Stimulated activated CD4-positive, alpha-beta T cell treated with anti-CD3 and anti-CD28 coated beads, Interleukin-15, amount 100 ng/mL, for 24 hours (primary cell): ENCODE measurements around the gene CPOX.
"Not testable (repeated sequence)": the region's sequence is repeated elsewhere in the genome, so short reads cannot be mapped to it uniquely, and the experiment has no call there.

ENCODE experiments used
- DNase-seq: peaks from one replicate; pipeline ENCODE4 v3.0.0-alpha.2; 2020

Gene CPOX

GRCh38 chr3:98593046-98593936, at the start of gene CPOX:
Gene CPOX, minus strand, starts transcription at chr3:98593611. Its CDS starts 107 bp downstream, at chr3:98593504.
- DNase-seq: peak; percentile 94

GRCh38 chr3:98642769-98643168, 49.4 kb upstream of the CPOX start:
- DNase-seq: not testable (repeated sequence)

DNA sequence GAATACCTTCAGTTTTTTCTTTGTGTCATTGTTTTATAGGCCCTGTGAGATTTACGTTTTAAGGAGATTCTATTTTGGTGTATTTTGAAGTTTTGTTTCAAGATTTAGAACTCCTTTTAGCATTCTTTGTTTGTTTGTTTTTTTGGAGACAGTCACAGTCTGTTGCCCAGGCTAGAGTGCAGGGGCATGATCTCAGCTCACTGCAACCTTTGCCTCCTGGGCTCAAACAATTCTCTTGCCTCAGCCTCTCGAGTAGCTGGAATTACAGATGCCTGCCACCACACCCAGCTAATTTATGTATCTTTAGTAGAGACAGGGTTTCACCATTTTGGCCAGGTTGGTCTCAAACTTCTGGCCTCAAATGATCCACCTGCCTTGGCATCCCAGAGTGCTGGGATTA, 48.3 kb upstream of the CPOX start:
- not testable (repeated sequence) for DNase-seq

GRCh38 chr3:98638515-98638914, 45.1 kb upstream of the CPOX start:
- not testable (repeated sequence) for DNase-seq

DNA sequence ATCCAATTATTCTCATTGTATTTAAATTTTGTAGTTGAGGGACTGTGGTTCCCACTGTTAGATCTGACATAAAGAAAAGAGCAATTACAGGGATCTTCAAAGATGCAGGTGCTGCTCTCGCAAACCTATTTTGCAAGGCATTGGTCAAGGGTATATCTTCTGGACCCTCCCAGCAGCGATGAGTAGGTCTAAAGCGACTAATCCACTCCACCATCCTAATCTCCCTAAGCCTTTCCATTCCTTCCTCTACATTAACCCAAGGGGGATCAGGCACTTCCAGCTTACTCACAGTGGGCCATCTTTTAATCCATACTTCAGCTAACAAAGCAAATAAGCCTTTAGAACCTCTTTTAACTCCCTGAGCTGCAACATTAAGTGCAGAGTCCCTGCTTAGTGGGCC, 37.0 kb upstream of the CPOX start:
- DNase-seq: no peak

DNA sequence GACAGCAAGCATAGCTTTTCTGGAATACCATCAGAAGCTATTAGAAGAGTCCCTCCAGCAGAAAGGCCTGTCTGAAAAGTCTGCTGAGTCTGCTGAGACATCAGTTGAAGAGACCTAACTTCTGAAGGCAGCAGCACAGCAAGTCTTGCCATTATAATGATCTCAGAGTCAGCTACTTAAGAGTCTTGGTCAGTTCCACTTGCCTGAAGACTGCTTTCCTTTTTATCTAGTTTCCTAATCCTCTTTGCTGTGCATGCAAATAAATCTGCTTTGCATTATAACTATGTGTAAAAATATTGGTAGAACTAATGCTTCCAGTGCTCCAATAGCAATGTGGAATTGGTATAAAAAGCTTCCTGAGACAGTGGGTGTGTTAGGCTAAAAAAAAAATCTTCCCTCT, 34.9 kb upstream of the CPOX start:
- no peak for DNase-seq

DNA sequence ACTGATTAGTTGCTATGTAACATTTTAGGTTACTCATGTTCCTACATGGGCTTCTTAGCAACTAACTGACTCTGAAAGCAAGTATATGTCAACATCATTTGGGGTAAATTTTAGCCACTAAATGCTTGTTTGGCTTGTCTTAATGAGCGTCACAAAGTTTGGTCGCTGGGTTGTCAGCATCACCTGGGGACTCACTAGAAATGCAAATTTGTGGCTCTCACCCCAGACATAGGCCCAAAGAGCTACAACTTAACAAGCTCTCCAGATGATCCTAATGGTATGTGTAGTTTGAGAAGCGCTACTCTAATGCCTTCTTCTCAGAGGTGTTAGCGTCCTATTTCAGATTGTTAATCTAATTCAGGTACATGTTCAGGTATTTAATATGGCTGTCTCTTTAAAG, 32.7 kb upstream of the CPOX start:
- DNase-seq: no peak

- no peak for DNase-seq
Measured at GRCh38 chr3:98623572-98624280, 30.3 kb upstream of the CPOX start.

GRCh38 chr3:98617841-98618240, 24.4 kb upstream of the CPOX start:
- no peak for DNase-seq

DNA sequence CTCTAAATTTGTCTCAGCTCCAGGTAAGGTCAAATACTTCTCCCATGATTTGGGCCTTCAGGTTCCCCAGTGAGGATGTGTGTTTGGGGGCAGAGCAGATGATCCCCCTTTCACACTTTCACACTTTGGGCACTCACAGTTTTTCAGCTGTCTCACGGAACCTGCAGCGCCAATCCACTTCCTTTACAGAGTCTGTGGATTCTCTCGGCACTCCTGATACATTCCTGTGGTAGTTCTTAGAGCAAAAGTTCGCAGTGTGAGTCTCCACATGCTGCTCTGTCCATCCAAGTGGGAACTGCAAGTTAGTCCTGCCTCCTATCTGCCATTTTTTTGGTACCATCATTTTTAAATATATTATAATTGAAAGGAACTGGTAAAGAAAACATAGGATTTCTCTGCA, 20.2 kb upstream of the CPOX start:
- DNase-seq: no peak

- DNase-seq: no peak
Measured at GRCh38 chr3:98612996-98613517, 19.6 kb upstream of the CPOX start.

GRCh38 chr3:98612587-98612986, 19.2 kb upstream of the CPOX start:
- DNase-seq: peak; percentile 25

DNA sequence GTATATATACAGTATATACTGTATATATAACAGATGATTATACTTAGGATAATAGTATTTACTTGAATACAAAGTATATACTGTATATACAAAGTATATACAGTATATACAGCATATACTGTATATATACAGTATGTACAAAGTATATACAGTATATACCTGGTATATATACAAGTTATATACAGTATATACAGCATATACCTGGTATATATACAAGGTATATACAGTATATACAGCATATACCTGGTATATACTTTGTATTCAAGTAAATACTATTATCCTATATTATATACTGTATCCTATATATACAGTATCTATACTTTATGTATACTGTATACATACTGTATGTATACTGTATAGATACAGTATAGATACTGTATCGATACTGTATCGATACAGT, 14.6 kb upstream of the CPOX start:
- DNase-seq: no peak

DNA sequence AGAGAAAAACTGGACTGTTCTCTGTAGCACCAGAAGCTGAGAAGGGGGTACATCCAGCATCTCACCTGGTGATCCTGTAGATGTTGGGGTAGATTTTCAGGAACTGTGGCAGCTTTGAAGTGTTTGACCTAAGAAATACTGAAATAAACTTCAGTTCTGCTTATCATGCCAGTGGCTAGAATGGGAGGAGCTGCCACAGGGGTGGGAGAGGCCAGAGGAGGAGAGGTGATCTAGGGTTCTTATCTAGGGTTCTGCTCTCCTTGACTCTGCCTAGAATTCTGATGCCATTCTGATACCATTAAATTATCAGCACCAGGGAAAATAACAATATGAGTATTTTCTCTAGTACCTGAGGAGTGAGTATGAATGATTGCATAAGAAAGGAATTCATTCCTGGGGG, 10.2 kb upstream of the CPOX start:
- no peak for DNase-seq

GRCh38 chr3:98602078-98602678, 8.8 kb upstream of the CPOX start:
- peak; percentile 21 for DNase-seq

DNA sequence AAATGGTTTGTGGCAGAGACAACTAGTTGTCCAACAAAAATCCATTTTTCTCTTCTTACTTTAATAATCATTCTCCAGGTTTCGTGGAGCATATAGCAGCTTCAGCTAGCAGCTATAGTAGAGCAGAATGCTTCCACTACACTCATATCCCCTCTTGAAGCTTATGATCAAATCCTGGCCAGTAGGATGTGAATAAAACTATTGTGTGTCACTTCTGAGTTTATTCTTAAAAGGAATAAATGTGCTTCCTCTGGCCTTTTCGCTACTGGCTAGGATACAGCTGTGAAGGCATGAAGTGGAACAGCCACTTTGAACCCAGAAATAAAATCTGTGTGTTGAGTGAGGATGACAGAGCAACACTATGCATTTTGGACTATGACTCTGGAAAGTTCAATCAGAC, 7.8 kb upstream of the CPOX start:
- no peak for DNase-seq

GRCh38 chr3:98600412-98601095, 7.1 kb upstream of the CPOX start:
- DNase-seq: no peak

DNA sequence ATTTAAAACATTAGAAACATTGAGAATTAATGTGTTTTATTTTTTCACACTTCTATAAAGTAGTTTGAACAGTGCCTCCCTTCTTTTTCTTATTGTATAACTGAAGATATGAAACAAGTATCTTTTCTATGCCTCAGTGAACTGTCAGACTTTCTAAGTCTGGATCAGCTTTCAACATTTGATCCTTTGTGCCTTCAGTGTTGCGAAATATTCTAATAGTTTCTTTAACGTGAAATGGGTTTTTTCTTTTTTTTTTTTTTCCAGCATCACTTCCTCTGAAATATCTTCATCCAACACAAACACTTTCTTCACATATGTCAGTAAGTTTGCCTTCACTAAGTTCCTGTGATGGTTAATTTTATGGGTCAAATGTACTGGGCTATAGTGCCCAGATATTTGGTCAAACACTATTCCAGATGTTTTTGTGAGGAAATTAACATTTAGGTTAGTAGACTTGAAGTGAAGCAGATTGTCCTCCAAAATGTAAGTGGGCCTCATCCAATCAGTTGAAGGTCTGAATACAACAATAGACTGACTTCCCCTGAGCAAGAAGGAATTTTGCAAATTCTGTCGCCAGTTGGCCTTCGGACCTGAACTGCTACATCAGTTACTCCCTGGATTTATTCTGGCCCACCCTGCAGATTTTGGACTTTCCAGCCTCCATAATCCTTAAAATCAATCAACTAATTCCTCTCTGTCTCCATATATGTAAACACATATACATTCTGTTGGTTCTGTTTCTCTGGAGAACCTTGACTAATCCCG, 6.4 kb upstream of the CPOX start:
- no peak for DNase-seq

DNA sequence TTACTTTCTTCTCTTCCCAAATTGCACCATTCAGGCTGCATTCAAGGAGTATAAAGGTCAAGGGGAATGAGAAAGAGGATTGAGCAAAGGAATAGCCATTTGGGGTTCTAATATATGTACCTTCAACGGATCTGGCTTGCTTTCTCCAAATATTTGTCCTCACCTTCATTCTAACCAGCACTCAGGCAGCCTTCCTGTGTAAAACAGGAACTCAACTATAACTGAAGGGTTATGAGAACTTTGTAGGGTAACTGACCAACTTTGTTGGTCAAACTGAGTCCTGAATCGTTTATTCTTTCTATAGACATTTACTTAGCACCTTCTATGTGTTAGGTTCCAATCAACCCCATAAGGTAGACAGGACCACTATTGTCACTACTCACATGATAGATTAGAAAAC, 5.1 kb upstream of the CPOX start:
- no peak for DNase-seq

- DNase-seq: no peak
Measured at GRCh38 chr3:98596541-98597500, 3.4 kb upstream of the CPOX start.

DNA sequence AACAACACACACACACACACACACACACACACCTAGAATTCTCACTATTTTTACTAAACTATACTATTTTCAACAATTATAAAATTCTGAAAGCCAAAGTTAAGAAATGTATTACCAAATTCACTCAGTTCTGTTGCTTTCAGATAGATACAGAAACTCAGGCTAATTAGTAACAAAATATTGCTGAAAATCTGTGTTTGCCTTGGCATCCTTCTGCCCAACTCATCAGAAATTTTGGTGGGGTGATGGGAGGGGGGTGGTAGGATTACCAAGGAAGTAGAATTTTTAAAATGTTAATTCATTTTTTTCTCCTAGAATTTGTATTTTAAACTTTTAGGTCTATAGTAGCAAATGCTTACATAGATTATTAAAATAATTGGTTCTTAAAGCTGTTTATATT, 2.7 kb upstream of the CPOX start:
- no peak for DNase-seq
